ENCODE measurements around the gene MBOAT2. TPM values are rescaled to one million over a fixed set of nuclear protein-coding genes. Genes with fewer than 3 reads are reported as not detected.

The MBOAT2 gene
- polyA plus RNA-seq, 3 donors = 5.1 to 9.0 (median 5.5) TPM

DNA sequence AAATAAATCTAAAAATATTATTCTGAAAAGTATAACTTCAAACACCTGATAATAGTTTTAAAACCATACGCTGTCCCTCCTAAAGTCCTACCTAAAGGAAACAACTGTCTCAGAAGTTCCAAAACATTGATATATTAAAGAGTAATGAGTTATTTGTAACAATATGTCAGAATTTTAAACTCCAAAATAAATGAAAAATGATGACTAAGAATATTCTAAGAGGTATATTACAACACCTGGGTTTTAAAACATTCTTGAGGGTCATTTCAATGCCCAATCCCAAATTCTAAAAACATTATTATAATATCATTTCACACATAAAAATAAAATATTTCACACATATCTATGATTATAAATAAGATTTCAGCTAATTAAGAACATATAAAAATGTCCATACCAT, 186.3 kb downstream of the MBOAT2 start:
- Histone ChIP-seq H2AFZ (ENCODE audit: insufficient read depth, low read depth, low read length, poor library complexity, severe bottlenecking) (no peak overlapping the region), H3K4me3 (replicated peaks in 1 of 3; ENCODE audit: low read depth in 2 of 3, low read length in 3 of 3) (no peak overlapping the region), H3K9ac (ENCODE audit: insufficient read depth, low read length, poor library complexity, severe bottlenecking) (no peak overlapping the region), H3K27ac (ENCODE audit: low read depth in 1 of 2, low read length in 2 of 2) (no peak overlapping the region), H3K4me1 (ENCODE audit: control insufficient read depth in 1 of 2, insufficient read depth in 2 of 2, low read length in 2 of 2) (peaks cover 12% of the 10 kb centered on the region in 2 donors), H3K79me2 (ENCODE audit: insufficient read depth, low read length) (peaks cover 15% of the 10 kb centered on the region), H3K36me3 (replicated peaks in 1 of 2; ENCODE audit: control insufficient read depth in 1 of 2, insufficient read depth in 2 of 2, low read length in 2 of 2) (peaks cover 60 to 81% of the 10 kb centered on the region in 2 donors), H4K20me1 (ENCODE audit: insufficient read depth, low read length) (peaks cover 39% of the 10 kb centered on the region), H3K27me3 (ENCODE audit: control insufficient read depth in 2 of 2, insufficient read depth in 2 of 2, low read length in 2 of 2) (no peaks in the 10 kb centered on the region), H3K9me3 (replicated peaks in 1 of 2; ENCODE audit: control insufficient read depth in 1 of 2, insufficient read depth in 1 of 2, low read length in 2 of 2) (no peaks in the 10 kb centered on the region), H3K4me2 (replicated peaks; ENCODE audit: extremely low read depth, low read length, poor library complexity, severe bottlenecking) (no peak overlapping the region)
- H3K4me1 Mint-ChIP-seq = peaks cover 19% of the 10 kb centered on the region
- WGBS (ENCODE audit: insufficient coverage) = no CpG with 5 or more reads among the region's 1 CpG
- no peaks in the 10 kb centered on the region for H3K9me3 Mint-ChIP-seq
- H3K4me3 Mint-ChIP-seq = no peak overlapping the region
- intact Hi-C loops (cut with micrococcal nuclease) = no loop called here
- no peak overlapping the region for H3K27ac Mint-ChIP-seq
- TF ChIP-seq, protein P1, sequence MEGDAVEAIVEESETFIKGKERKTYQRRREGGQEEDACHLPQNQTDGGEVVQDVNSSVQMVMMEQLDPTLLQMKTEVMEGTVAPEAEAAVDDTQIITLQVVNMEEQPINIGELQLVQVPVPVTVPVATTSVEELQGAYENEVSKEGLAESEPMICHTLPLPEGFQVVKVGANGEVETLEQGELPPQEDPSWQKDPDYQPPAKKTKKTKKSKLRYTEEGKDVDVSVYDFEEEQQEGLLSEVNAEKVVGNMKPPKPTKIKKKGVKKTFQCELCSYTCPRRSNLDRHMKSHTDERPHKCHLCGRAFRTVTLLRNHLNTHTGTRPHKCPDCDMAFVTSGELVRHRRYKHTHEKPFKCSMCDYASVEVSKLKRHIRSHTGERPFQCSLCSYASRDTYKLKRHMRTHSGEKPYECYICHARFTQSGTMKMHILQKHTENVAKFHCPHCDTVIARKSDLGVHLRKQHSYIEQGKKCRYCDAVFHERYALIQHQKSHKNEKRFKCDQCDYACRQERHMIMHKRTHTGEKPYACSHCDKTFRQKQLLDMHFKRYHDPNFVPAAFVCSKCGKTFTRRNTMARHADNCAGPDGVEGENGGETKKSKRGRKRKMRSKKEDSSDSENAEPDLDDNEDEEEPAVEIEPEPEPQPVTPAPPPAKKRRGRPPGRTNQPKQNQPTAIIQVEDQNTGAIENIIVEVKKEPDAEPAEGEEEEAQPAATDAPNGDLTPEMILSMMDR (IDR thresholded peaks at IDR 0.05) = no peak
- H3K36me3 Mint-ChIP-seq = peaks cover 51 to 58% of the 10 kb centered on the region in 2 donors
- peaks cover 0 to 1% (median 1%) of the 10 kb centered on the region in 3 donors for H3K27me3 Mint-ChIP-seq (ENCODE audit: low read depth in 3 of 3)
- DNase-seq = no peak

- no peaks in the 10 kb centered on the region for H3K79me2 ChIP-seq (ENCODE audit: insufficient read depth, low read length)
- peak overlapping the region in 2 of 7 donors; percentile 24 to 39 for H3K27ac Mint-ChIP-seq
- H3K4me2 ChIP-seq (replicated peaks; ENCODE audit: extremely low read depth, low read length, poor library complexity, severe bottlenecking) = no peak overlapping the region
- H3K9me3 ChIP-seq (replicated peaks in 1 of 2; ENCODE audit: control insufficient read depth in 1 of 2, insufficient read depth in 1 of 2, low read length in 2 of 2) = no peaks in the 10 kb centered on the region
- no peak overlapping the region for H3K9ac ChIP-seq (ENCODE audit: insufficient read depth, low read length, poor library complexity, severe bottlenecking)
- peaks cover 80 to 98% of the 10 kb centered on the region in 2 donors for H3K36me3 ChIP-seq (replicated peaks in 1 of 2; ENCODE audit: control insufficient read depth in 1 of 2, insufficient read depth in 2 of 2, low read length in 2 of 2)
- no peaks in the 10 kb centered on the region for H3K4me1 ChIP-seq (ENCODE audit: control insufficient read depth in 1 of 2, insufficient read depth in 2 of 2, low read length in 2 of 2)
- H3K4me3 Mint-ChIP-seq = no peak overlapping the region
- no peaks in the 10 kb centered on the region for H3K27me3 ChIP-seq (ENCODE audit: control insufficient read depth in 2 of 2, insufficient read depth in 2 of 2, low read length in 2 of 2)
- H4K20me1 ChIP-seq (ENCODE audit: insufficient read depth, low read length) = peaks cover 13% of the 10 kb centered on the region
- no peak overlapping the region for H2AFZ ChIP-seq (ENCODE audit: insufficient read depth, low read depth, low read length, poor library complexity, severe bottlenecking)
- no peak for DNase-seq
- intact Hi-C loops (cut with micrococcal nuclease) = no loop called here
- peaks cover 2% of the 10 kb centered on the region for H3K4me1 Mint-ChIP-seq
- H3K36me3 Mint-ChIP-seq = peaks cover 84 to 91% of the 10 kb centered on the region in 2 donors
- H3K4me3 ChIP-seq (replicated peaks in 1 of 3; ENCODE audit: low read depth in 2 of 3, low read length in 3 of 3) = no peak overlapping the region
- no peak overlapping the region for H3K27ac ChIP-seq (ENCODE audit: low read depth in 1 of 2, low read length in 2 of 2)
- 100% methylated on average over 3 of the region's 6 CpGs for WGBS (ENCODE audit: insufficient coverage)
- TF ChIP-seq, protein P1 (IDR thresholded peaks at IDR 0.05) = no peak
- H3K27me3 Mint-ChIP-seq (ENCODE audit: low read depth in 3 of 3) = no peaks in the 10 kb centered on the region
- H3K9me3 Mint-ChIP-seq = no peaks in the 10 kb centered on the region
Observed at GRCh38 chr2:8806885-8807704, 196.4 kb downstream of the MBOAT2 start.

Measured in CD14-positive monocyte (primary cell).